Keratinocyte (primary cell): ENCODE results near the gene TMEM109. TPM values are rescaled to one million over a fixed set of nuclear protein-coding genes. Genes with fewer than 3 reads are reported as not detected.

Experiments
- DNase-seq: peaks from one replicate; pipeline ENCODE4 v3.0.0-alpha.2; 2011; ENCODE audit warnings: low read depth, missing footprints, low spot score
- FAIRE-seq: peaks from 2 replicates; lab custom pipeline; 2011; peaks lifted over from hg19 to GRCh38; lab: Jason Lieb, UNC
- H2AFZ ChIP-seq: 2 replicates; pipeline ENCODE4 v1.6.0; 2012; ENCODE audit warnings: low read length, control low read depth, inconsistent platforms; ENCODE audit not compliant: control insufficient read depth
- H3K27ac ChIP-seq: 2 replicates; pipeline ENCODE4 v1.5.1; 2011; ENCODE audit warnings: low read length; ENCODE audit not compliant: control insufficient read depth, insufficient read depth
- H3K27me3 ChIP-seq: 3 replicates; pipeline ENCODE4 v1.6.0; 2011; ENCODE audit warnings: low read length; ENCODE audit not compliant: control insufficient read depth, insufficient read depth; ENCODE audit errors: extremely low read depth
- H3K36me3 ChIP-seq, 2 experiments: 2 replicates in 1 of 2; 3 replicates in 1 of 2; pipeline ENCODE4 v1.5.1; 2011; ENCODE audit warnings: low read length in 2 of 2, mild to moderate bottlenecking in 1 of 2; ENCODE audit not compliant: control insufficient read depth in 2 of 2, insufficient read depth in 2 of 2; ENCODE audit errors: extremely low read depth in 1 of 2
- H3K4me1 ChIP-seq: 3 replicates; pipeline ENCODE4 v1.5.1; 2011; ENCODE audit warnings: low read length; ENCODE audit not compliant: control insufficient read depth, insufficient read depth; ENCODE audit errors: extremely low read depth
- H3K4me2 ChIP-seq: 3 replicates; pipeline ENCODE4 v1.6.0; 2011; ENCODE audit warnings: low read depth, low read length; ENCODE audit not compliant: control insufficient read depth, insufficient read depth; ENCODE audit errors: extremely low read depth
- H3K4me3 ChIP-seq, 3 experiments: fragments of 200-600 bp in 1 of 3; sonication (generic) in 1 of 3; 2 replicates in 2 of 3; 3 replicates in 1 of 3; pipeline ENCODE4 v1.5.1; 2011 to 2016; ENCODE audit warnings: low read length in 3 of 3, mild to moderate bottlenecking in 3 of 3, control low read depth in 2 of 3, inconsistent platforms in 1 of 3, low read depth in 1 of 3, mixed read lengths in 1 of 3, mixed run types in 1 of 3, moderate library complexity in 1 of 3; ENCODE audit not compliant: control insufficient read depth in 2 of 3, insufficient read depth in 2 of 3; ENCODE audit errors: extremely low read depth in 1 of 3
- H3K79me2 ChIP-seq: 2 replicates; pipeline ENCODE4 v1.6.0; 2012; ENCODE audit warnings: low read length; ENCODE audit not compliant: control insufficient read depth, insufficient read depth
- H3K9ac ChIP-seq: 3 replicates; pipeline ENCODE4 v1.6.0; 2011; ENCODE audit warnings: low read length; ENCODE audit not compliant: control insufficient read depth, insufficient read depth; ENCODE audit errors: extremely low read depth
- H3K9me1 ChIP-seq: 3 replicates; pipeline ENCODE4 v1.6.0; 2011; ENCODE audit warnings: low read length; ENCODE audit not compliant: control insufficient read depth, insufficient read depth; ENCODE audit errors: extremely low read depth
- H3K9me3 ChIP-seq: 2 replicates; pipeline ENCODE4 v1.5.1; 2012; ENCODE audit warnings: low read depth, low read length; ENCODE audit not compliant: control insufficient read depth
- H4K20me1 ChIP-seq: 3 replicates; pipeline ENCODE4 v1.6.0; 2011; ENCODE audit warnings: low read length; ENCODE audit not compliant: control insufficient read depth, insufficient read depth; ENCODE audit errors: extremely low read depth
- EZH2 ChIP-seq: IDR thresholded peaks from one replicate; pipeline ENCODE4 v1.6.1; 2012; ENCODE audit warnings: inconsistent platforms, mild to moderate bottlenecking, low read length, moderate library complexity
- dilution Hi-C: fragments of 300-500 bp; cut with MboI; formaldehyde crosslinking; loops from one replicate; pipeline ENCODE4 v1.7.0; 2020; ENCODE audit warnings: low sequenced_read_pairs; ENCODE audit not compliant: extremely low pct_ligation_motif_present
- polyA plus RNA-seq, 5 experiments: library from polyadenylated mRNA; depleted of rRNA in 3 of 5; stranded (reverse) in 3 of 5; stranded (forward) in 1 of 5; unstranded in 1 of 5; fragments of >200 nt; gene quantifications; 1 replicate in 1 of 5; 2 replicates in 3 of 5; 3 replicates in 1 of 5; pipeline versions ENCODE4 v1.2.1 to v1.2.3, GENCODE V29; 2011 to 2012; ENCODE audit warnings: missing spikeins in 2 of 5, low read depth in 1 of 5, low replicate concordance in 1 of 5
- TF ChIP-seq, protein P1 (sequence below), 3 experiments: IDR thresholded peaks in 1 of 3; conservative IDR thresholded peaks in 1 of 3; optimal IDR thresholded peaks in 1 of 3; 2 replicates in 2 of 3; 3 replicates in 1 of 3; pipeline versions ENCODE3 to v1.5.1; 2011; ENCODE audit warnings: low read length in 3 of 3, mild to moderate bottlenecking in 3 of 3, moderate library complexity in 2 of 3, control low read depth in 1 of 3, inconsistent platforms in 1 of 3; ENCODE audit not compliant: insufficient read depth in 2 of 3; ENCODE audit errors: extremely low read depth in 1 of 3

The TMEM109 gene
- polyA plus RNA-seq, 1 donor (not counting 4 experiments of a cell fraction or from before 2014, with no cell fraction given), result 25.2 TPM

DNA sequence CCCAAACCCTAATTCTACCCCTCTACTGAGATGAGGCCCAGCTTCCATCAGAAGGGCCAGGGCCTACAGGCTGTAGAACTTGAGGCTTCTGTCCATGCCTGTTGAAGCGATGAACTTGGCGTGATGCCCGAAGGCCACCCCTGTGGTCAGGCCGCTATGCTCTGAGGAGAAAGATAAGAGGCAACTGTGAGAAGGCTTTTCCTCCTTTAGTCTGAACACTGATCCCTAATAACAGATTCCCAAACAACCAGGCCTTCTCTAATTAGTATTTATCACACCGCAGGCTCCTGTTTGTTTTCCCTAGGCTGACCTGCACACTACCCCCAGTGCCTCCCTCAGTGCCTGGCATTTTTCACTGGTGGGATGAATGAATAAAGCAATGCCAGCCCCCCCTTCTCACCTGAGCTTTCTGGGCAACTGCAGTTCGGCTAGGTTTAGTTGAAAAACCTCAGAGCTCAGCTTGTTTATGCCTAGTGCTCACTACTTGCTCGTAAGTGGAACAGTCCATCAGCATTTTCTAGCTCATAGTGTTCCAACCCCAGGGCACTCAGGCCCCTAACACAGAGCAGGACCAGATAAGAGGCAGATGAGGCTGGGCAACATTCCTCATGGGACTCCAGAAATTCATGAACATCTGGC, 22.7 kb upstream of the TMEM109 start:
- Histone ChIP-seq H3K4me2 (no peak overlapping the region), H3K9me1 (no peaks in the 10 kb centered on the region), H3K79me2 (no peaks in the 10 kb centered on the region), H3K36me3 (peaks cover 6 to 22% of the 10 kb centered on the region in 2 experiments), H3K4me1 (no peaks in the 10 kb centered on the region), H2AFZ (no peak overlapping the region), H3K27ac (no peak overlapping the region), H3K9ac (no peak overlapping the region), H3K27me3 (no peaks in the 10 kb centered on the region), H4K20me1 (no peaks in the 10 kb centered on the region), H3K4me3 (no peak overlapping the region), H3K9me3 (no peaks in the 10 kb centered on the region)
- no peak for DNase-seq
- dilution Hi-C loops, result no loop called here
- TF ChIP-seq EZH2, result no peak
- TF ChIP-seq, protein P1, sequence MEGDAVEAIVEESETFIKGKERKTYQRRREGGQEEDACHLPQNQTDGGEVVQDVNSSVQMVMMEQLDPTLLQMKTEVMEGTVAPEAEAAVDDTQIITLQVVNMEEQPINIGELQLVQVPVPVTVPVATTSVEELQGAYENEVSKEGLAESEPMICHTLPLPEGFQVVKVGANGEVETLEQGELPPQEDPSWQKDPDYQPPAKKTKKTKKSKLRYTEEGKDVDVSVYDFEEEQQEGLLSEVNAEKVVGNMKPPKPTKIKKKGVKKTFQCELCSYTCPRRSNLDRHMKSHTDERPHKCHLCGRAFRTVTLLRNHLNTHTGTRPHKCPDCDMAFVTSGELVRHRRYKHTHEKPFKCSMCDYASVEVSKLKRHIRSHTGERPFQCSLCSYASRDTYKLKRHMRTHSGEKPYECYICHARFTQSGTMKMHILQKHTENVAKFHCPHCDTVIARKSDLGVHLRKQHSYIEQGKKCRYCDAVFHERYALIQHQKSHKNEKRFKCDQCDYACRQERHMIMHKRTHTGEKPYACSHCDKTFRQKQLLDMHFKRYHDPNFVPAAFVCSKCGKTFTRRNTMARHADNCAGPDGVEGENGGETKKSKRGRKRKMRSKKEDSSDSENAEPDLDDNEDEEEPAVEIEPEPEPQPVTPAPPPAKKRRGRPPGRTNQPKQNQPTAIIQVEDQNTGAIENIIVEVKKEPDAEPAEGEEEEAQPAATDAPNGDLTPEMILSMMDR (optimal IDR thresholded peaks at IDR 0.05 in 1 of 3, IDR thresholded peaks at IDR 0.05 in 1 of 3, conservative IDR thresholded peaks at IDR 0.05 in 1 of 3; ENCODE audit: extremely low read depth in 1 of 3, insufficient read depth in 2 of 3, low read length in 3 of 3), result no peak
- FAIRE-seq, result no peak

DNA sequence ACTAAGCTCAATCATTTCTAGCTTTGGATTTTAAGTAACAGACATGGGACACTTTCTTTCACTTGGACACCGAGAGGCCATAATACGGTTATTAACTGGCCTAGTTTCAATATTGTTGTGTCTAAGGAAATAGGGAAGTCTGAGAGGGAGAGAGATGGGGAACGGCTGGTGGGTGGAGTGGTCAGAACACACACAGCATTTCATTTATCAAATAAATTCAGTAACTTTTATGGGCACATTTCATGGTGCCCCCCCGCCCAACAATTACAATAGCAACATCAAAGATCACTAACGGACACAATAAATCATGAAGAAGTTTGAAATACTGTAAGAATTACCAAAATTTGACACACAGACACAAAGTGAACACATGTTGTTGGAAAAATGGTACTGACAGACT, 18.3 kb upstream of the TMEM109 start:
- Histone ChIP-seq H3K9ac (no peak overlapping the region), H3K4me3 (no peak overlapping the region), H3K79me2 (no peaks in the 10 kb centered on the region), H3K4me2 (no peak overlapping the region), H3K36me3 (peaks cover 33 to 42% of the 10 kb centered on the region in 2 experiments), H4K20me1 (no peaks in the 10 kb centered on the region), H3K27ac (no peak overlapping the region), H3K9me1 (no peaks in the 10 kb centered on the region), H3K4me1 (no peaks in the 10 kb centered on the region), H3K9me3 (no peaks in the 10 kb centered on the region), H2AFZ (no peak overlapping the region), H3K27me3 (no peaks in the 10 kb centered on the region)
- DNase-seq, result no peak
- TF ChIP-seq, protein P1 (optimal IDR thresholded peaks at IDR 0.05 in 1 of 3, IDR thresholded peaks at IDR 0.05 in 1 of 3, conservative IDR thresholded peaks at IDR 0.05 in 1 of 3; ENCODE audit: extremely low read depth in 1 of 3, insufficient read depth in 2 of 3, low read length in 3 of 3), result no peak
- TF ChIP-seq EZH2, result no peak
- dilution Hi-C loops, result no loop called here
- no peak for FAIRE-seq
